Activated CD8-positive, alpha-beta memory T cell treated with anti-CD3 and anti-CD28 coated beads, Interleukin-2, amount 10 ng/mL, durations not matched to agents 7 days and 5 days (primary cell): Measurements from ENCODE around the gene ZNF22. TPM values are rescaled to one million over a fixed set of nuclear protein-coding genes. Genes with fewer than 3 reads are reported as not detected.
A peak's percentile ranks its signal among the peaks of the same experiment; 100 is the strongest.

Experiments used
- ATAC-seq: fragments of 150-1000 bp; cut with Tn5 transposase; one replicate; pipeline ENCODE4 v1.10.0; 2021; ENCODE audit warnings: moderate library complexity
- CTCF ChIA-PET: fragments of 350-600 bp; sonication (Branson Sonifier 250); formaldehyde crosslinking; loops from one replicate; lab custom pipeline; 2021; ENCODE audit warnings: antibody characterized with exemption; lab: Charles Lee
- DNase-seq: peaks from one replicate; pipeline ENCODE4 v3.0.0-alpha.2; 2020
- H3K27ac Mint-ChIP-seq: one replicate; pipeline ENCODE4 v1.8.0; 2021; ENCODE audit warnings: mild to moderate bottlenecking, mixed read lengths
- H3K27me3 Mint-ChIP-seq: one replicate; pipeline ENCODE4 v1.8.0; 2021; ENCODE audit warnings: mixed read lengths
- H3K36me3 Mint-ChIP-seq: one replicate; pipeline ENCODE4 v1.8.0; 2021; ENCODE audit warnings: mild to moderate bottlenecking, mixed read lengths
- H3K4me1 Mint-ChIP-seq: one replicate; pipeline ENCODE4 v1.8.0; 2021; ENCODE audit warnings: mixed read lengths
- H3K4me3 Mint-ChIP-seq: one replicate; pipeline ENCODE4 v1.8.0; 2021; ENCODE audit warnings: mild to moderate bottlenecking, moderate library complexity, mixed read lengths
- H3K9me3 Mint-ChIP-seq: one replicate; pipeline ENCODE4 v1.8.0; 2022; ENCODE audit warnings: low read depth, mixed read lengths
- total RNA-seq, 2 experiments: library from RNA; stranded (reverse); gene quantifications; one replicate each; pipeline ENCODE4 v1.2.3, GENCODE V29; 2021

Gene ZNF22
- total RNA-seq, 2 experiments from 2014 or later = 29.5 to 29.6 TPM

- CTCF ChIA-PET = no interaction called here
- Mint-ChIP-seq H3K4me3 (peak overlapping the region; percentile 25), H3K4me1 (peaks cover 14% of the 10 kb centered on the region), H3K36me3 (peaks cover 9% of the 10 kb centered on the region), H3K27ac (no peak overlapping the region), H3K27me3 (no peaks in the 10 kb centered on the region), H3K9me3 (no peaks in the 10 kb centered on the region)
- DNase-seq (no peak), ATAC-seq (no peak)
Observed at GRCh38 chr10:44960088-44960460, 40.6 kb upstream of the ZNF22 start.

GRCh38 chr10:44960482-44961229 lies 40.1 kb upstream of the ZNF22 start:
- ATAC-seq (no peak), DNase-seq (peak; percentile 18)
- H3K4me1 Mint-ChIP-seq = peaks cover 14% of the 10 kb centered on the region
- no peaks in the 10 kb centered on the region for H3K9me3 Mint-ChIP-seq
- H3K27ac Mint-ChIP-seq = no peak overlapping the region
- no peaks in the 10 kb centered on the region for H3K27me3 Mint-ChIP-seq
- H3K36me3 Mint-ChIP-seq = peaks cover 9% of the 10 kb centered on the region
- peak overlapping the region; percentile 25 for H3K4me3 Mint-ChIP-seq
- CTCF ChIA-PET = interaction anchor here (1.3 kb wide), 1 partner anchor 28 kb away, joined by 6 read pairs; no protein-coding TSS in a partner anchor

- H3K9me3 Mint-ChIP-seq = no peaks in the 10 kb centered on the region
- H3K27ac Mint-ChIP-seq = no peak overlapping the region
- H3K36me3 Mint-ChIP-seq = peaks cover 7% of the 10 kb centered on the region
- CTCF ChIA-PET = interaction anchor here (1.3 kb wide), 1 partner anchor 28 kb away, joined by 6 read pairs; no protein-coding TSS in a partner anchor
- peaks cover 17% of the 10 kb centered on the region for H3K4me1 Mint-ChIP-seq
- DNase-seq (peak; percentile 37), ATAC-seq (no peak)
- H3K4me3 Mint-ChIP-seq = no peak overlapping the region
- H3K27me3 Mint-ChIP-seq = no peaks in the 10 kb centered on the region
Observed at GRCh38 chr10:44961230-44961571, 39.5 kb upstream of the ZNF22 start.

GRCh38 chr10:44961931-44962750 lies 38.6 kb upstream of the ZNF22 start:
- CTCF ChIA-PET = interaction anchor here (1.3 to 3.1 kb wide), 2 partner anchors 12 to 29 kb away, joined by 4 to 16 read pairs; no protein-coding TSS in a partner anchor
- Mint-ChIP-seq H3K27ac (no peak overlapping the region), H3K27me3 (no peaks in the 10 kb centered on the region), H3K36me3 (peaks cover 2% of the 10 kb centered on the region), H3K4me3 (no peak overlapping the region), H3K9me3 (no peaks in the 10 kb centered on the region), H3K4me1 (peaks cover 24% of the 10 kb centered on the region)
- DNase-seq (peak; percentile 18), ATAC-seq (no peak)

GRCh38 chr10:44962870-44963738 lies 37.6 kb upstream of the ZNF22 start:
- ATAC-seq (no peak), DNase-seq (no peak)
- Mint-ChIP-seq H3K4me3 (no peak overlapping the region), H3K36me3 (no peaks in the 10 kb centered on the region), H3K27ac (no peak overlapping the region), H3K9me3 (no peaks in the 10 kb centered on the region), H3K27me3 (no peaks in the 10 kb centered on the region), H3K4me1 (peaks cover 27% of the 10 kb centered on the region)
- CTCF ChIA-PET = interaction anchor here (1.3 to 3.1 kb wide), 4 partner anchors 10 to 30 kb away, joined by 4 to 16 read pairs (median 6); no protein-coding TSS in a partner anchor

GRCh38 chr10:44963772-44964633 lies 36.7 kb upstream of the ZNF22 start:
- Mint-ChIP-seq H3K27ac (no peak overlapping the region), H3K4me1 (peaks cover 27% of the 10 kb centered on the region), H3K27me3 (no peaks in the 10 kb centered on the region), H3K36me3 (peaks cover 2% of the 10 kb centered on the region), H3K9me3 (no peaks in the 10 kb centered on the region), H3K4me3 (no peak overlapping the region)
- ATAC-seq (no peak), DNase-seq (peak; percentile 35)
- CTCF ChIA-PET = interaction anchor here (1.3 to 3.1 kb wide), 4 partner anchors 10 to 31 kb away, joined by 5 to 16 read pairs (median 6); no protein-coding TSS in a partner anchor

- Mint-ChIP-seq H3K9me3 (no peaks in the 10 kb centered on the region), H3K4me3 (no peak overlapping the region), H3K4me1 (peaks cover 31% of the 10 kb centered on the region), H3K36me3 (peaks cover 2% of the 10 kb centered on the region), H3K27me3 (no peaks in the 10 kb centered on the region), H3K27ac (no peak overlapping the region)
- CTCF ChIA-PET = interaction anchor here (0.8 to 3.1 kb wide), 5 partner anchors 8 to 32 kb away, joined by 3 to 16 read pairs (median 7); no protein-coding TSS in a partner anchor
- ATAC-seq (no peak), DNase-seq (no peak)
Observed at GRCh38 chr10:44965104-44965503, 35.6 kb upstream of the ZNF22 start.

GRCh38 chr10:44965651-44966097 lies 35.0 kb upstream of the ZNF22 start:
- H3K27ac Mint-ChIP-seq = no peak overlapping the region
- peaks cover 31% of the 10 kb centered on the region for H3K4me1 Mint-ChIP-seq
- no peaks in the 10 kb centered on the region for H3K27me3 Mint-ChIP-seq
- CTCF ChIA-PET = interaction anchor here (0.8 to 2.7 kb wide), 7 partner anchors 8 to 33 kb away, joined by 3 to 11 read pairs (median 4); partner anchors contain the start of gene DEPP1
- H3K4me3 Mint-ChIP-seq = no peak overlapping the region
- no peak for DNase-seq
- no peaks in the 10 kb centered on the region for H3K9me3 Mint-ChIP-seq
- ATAC-seq = no peak
- peaks cover 2% of the 10 kb centered on the region for H3K36me3 Mint-ChIP-seq

- Mint-ChIP-seq H3K27me3 (no peaks in the 10 kb centered on the region), H3K9me3 (no peaks in the 10 kb centered on the region), H3K27ac (no peak overlapping the region), H3K36me3 (peaks cover 2% of the 10 kb centered on the region), H3K4me3 (no peak overlapping the region), H3K4me1 (peaks cover 31% of the 10 kb centered on the region)
- CTCF ChIA-PET = interaction anchor here (0.8 to 2.7 kb wide), 7 partner anchors 8 to 33 kb away, joined by 3 to 11 read pairs (median 4); partner anchors contain the start of gene DEPP1
- ATAC-seq (no peak), DNase-seq (no peak)
Observed at GRCh38 chr10:44966129-44966815, 34.5 kb upstream of the ZNF22 start.

GRCh38 chr10:44966816-44967509 lies 33.8 kb upstream of the ZNF22 start:
- no peaks in the 10 kb centered on the region for H3K27me3 Mint-ChIP-seq
- H3K36me3 Mint-ChIP-seq = peaks cover 2% of the 10 kb centered on the region
- H3K4me1 Mint-ChIP-seq = peaks cover 31% of the 10 kb centered on the region
- ATAC-seq = no peak
- CTCF ChIA-PET = interaction anchor here (0.8 to 5.2 kb wide), 7 partner anchors 9 to 34 kb away, joined by 3 to 38 read pairs (median 4); partner anchors contain the start of gene DEPP1
- no peak overlapping the region for H3K4me3 Mint-ChIP-seq
- H3K27ac Mint-ChIP-seq = no peak overlapping the region
- no peak for DNase-seq
- H3K9me3 Mint-ChIP-seq = no peaks in the 10 kb centered on the region

GRCh38 chr10:44967616-44968015 lies 33.1 kb upstream of the ZNF22 start:
- CTCF ChIA-PET = interaction anchor here (2.7 to 5.2 kb wide), 2 partner anchors 9 to 35 kb away, joined by 11 to 38 read pairs; no protein-coding TSS in a partner anchor
- Mint-ChIP-seq H3K27me3 (no peaks in the 10 kb centered on the region), H3K4me3 (no peak overlapping the region)

More at GRCh38 chr10:44967616-44968015, 33.1 kb upstream of the ZNF22 start:
- DNase-seq (no peak), ATAC-seq (no peak)
- peaks cover 2% of the 10 kb centered on the region for H3K36me3 Mint-ChIP-seq
- H3K9me3 Mint-ChIP-seq = no peaks in the 10 kb centered on the region
- H3K4me1 Mint-ChIP-seq = peaks cover 31% of the 10 kb centered on the region
- peak overlapping the region; percentile 63 for H3K27ac Mint-ChIP-seq
